Hepatocyte (in vitro differentiated cells): ENCODE measurements around the gene MTNR1A. TPM values are rescaled to one million over a fixed set of nuclear protein-coding genes. Genes with fewer than 3 reads are reported as not detected.

Experiments
- DNase-seq: peaks from one replicate; pipeline ENCODE4 v3.0.0-alpha.2; 2016; ENCODE audit warnings: low spot score
- H2AFZ ChIP-seq: fragments of 200-600 bp; sonication (generic); 2 replicates; pipeline ENCODE4 v1.6.0; 2016; ENCODE audit warnings: antibody characterized with exemption, mild to moderate bottlenecking
- H3K27ac ChIP-seq: fragments of 200-600 bp; sonication (generic); 2 replicates; pipeline ENCODE4 v1.5.1; 2016; ENCODE audit warnings: mild to moderate bottlenecking
- H3K27me3 ChIP-seq: fragments of 200-600 bp; sonication (generic); 2 replicates; pipeline ENCODE4 v1.6.1; 2016
- H3K36me3 ChIP-seq: fragments of 200-600 bp; sonication (generic); replicated peaks from 2 replicates; pipeline ENCODE4 v1.5.1; 2016; ENCODE audit warnings: low read depth; ENCODE audit not compliant: insufficient read depth
- H3K4me1 ChIP-seq: fragments of 200-600 bp; sonication (generic); 2 replicates; pipeline ENCODE4 v1.5.1; 2016; ENCODE audit warnings: mild to moderate bottlenecking, moderate library complexity; ENCODE audit not compliant: insufficient read depth
- H3K4me2 ChIP-seq: fragments of 200-600 bp; sonication (generic); 2 replicates; pipeline ENCODE4 v1.6.0; 2016
- H3K4me3 ChIP-seq: fragments of 200-600 bp; sonication (generic); 2 replicates; pipeline ENCODE4 v1.5.1; 2016; ENCODE audit warnings: mild to moderate bottlenecking
- H3K79me2 ChIP-seq: fragments of 200-600 bp; sonication (generic); 2 replicates; pipeline ENCODE4 v1.6.0; 2017; ENCODE audit warnings: mild to moderate bottlenecking
- H3K9me2 ChIP-seq: fragments of 200-600 bp; sonication (generic); replicated peaks from 2 replicates; pipeline ENCODE4 v1.6.0; 2017; ENCODE audit warnings: mild to moderate bottlenecking; ENCODE audit not compliant: insufficient read depth
- H3K9me3 ChIP-seq: fragments of 200-600 bp; sonication (generic); 2 replicates; pipeline ENCODE4 v1.5.1; 2016; ENCODE audit warnings: low read depth, mild to moderate bottlenecking
- H4K20me1 ChIP-seq: fragments of 200-600 bp; sonication (generic); 2 replicates; pipeline ENCODE4 v1.6.0; 2016; ENCODE audit warnings: mild to moderate bottlenecking; ENCODE audit not compliant: insufficient read depth, poor library complexity, severe bottlenecking
- CTCF ChIP-seq: fragments of 200-600 bp; sonication (generic); IDR thresholded peaks from 2 replicates; pipeline ENCODE4 v1.5.1; 2016; ENCODE audit warnings: antibody characterized with exemption, mild to moderate bottlenecking; ENCODE audit not compliant: poor library complexity
- EZH2 ChIP-seq: fragments of 200-600 bp; sonication (generic); IDR thresholded peaks from 2 replicates; pipeline ENCODE4 v1.6.1; 2016; ENCODE audit warnings: antibody characterized with exemption, mild to moderate bottlenecking, borderline replicate concordance
- EZH2phosphoT487 ChIP-seq: fragments of 200-600 bp; sonication (generic); IDR thresholded peaks from one replicate; pipeline ENCODE4 v1.6.1; 2018; ENCODE audit warnings: antibody characterized with exemption, mild to moderate bottlenecking, low read depth, moderate library complexity; ENCODE audit not compliant: unreplicated experiment, severe bottlenecking
- WGBS: methylation state at CpG from one replicate; pipeline ENCODE4 v1.1.6; 2016; ENCODE audit warnings: low lambda C conversion rate; ENCODE audit errors: missing lambda C conversion rate; 5-methylcytosine and 5-hydroxymethylcytosine counted together
- polyA plus RNA-seq: library from polyadenylated mRNA; unstranded; fragments of >200 nt; fragmentation: Nextera tagmentation; extraction: Ambion mirVana; gene quantifications from 2 replicates; pipeline ENCODE4 v1.2.1, GENCODE V29; 2016
- total RNA-seq: library from RNA; depleted of rRNA; stranded (reverse); fragments of >200 nt; gene quantifications from 2 replicates; pipeline ENCODE4 v1.2.3, GENCODE V29; 2014

The MTNR1A gene
- total and polyA plus RNA-seq, 2 experiments from 2014 or later, result not detected

- H4K20me1 ChIP-seq, result no peaks in the 10 kb centered on the region
Observed at GRCh38 chr4:186502231-186502630, 53.1 kb downstream of the MTNR1A start.

GRCh38 chr4:186501554-186501953 lies 53.8 kb downstream of the MTNR1A start:
- no peak for TF ChIP-seq CTCF
- no peak for TF ChIP-seq EZH2
- no peak for TF ChIP-seq EZH2phosphoT487
- DNase-seq, result no peak
- H3K27ac ChIP-seq, result no peak overlapping the region
- no peaks in the 10 kb centered on the region for H3K9me3 ChIP-seq
- no peaks in the 10 kb centered on the region for H3K9me2 ChIP-seq
- H2AFZ ChIP-seq, result no peak overlapping the region
- no peak overlapping the region for H3K4me2 ChIP-seq
- no peaks in the 10 kb centered on the region for H3K27me3 ChIP-seq
- H3K36me3 ChIP-seq, result no peaks in the 10 kb centered on the region
- H3K79me2 ChIP-seq, result no peaks in the 10 kb centered on the region
- H3K4me3 ChIP-seq, result no peak overlapping the region
- no peaks in the 10 kb centered on the region for H4K20me1 ChIP-seq
- WGBS, result 93% methylated on average over 8 of the region's 8 CpGs
- H3K4me1 ChIP-seq, result no peaks in the 10 kb centered on the region

More at GRCh38 chr4:186502231-186502630, 53.1 kb downstream of the MTNR1A start:
- no peaks in the 10 kb centered on the region for H3K9me3 ChIP-seq
- WGBS, result 80% methylated on average over 2 of the region's 2 CpGs
- H3K27me3 ChIP-seq, result no peaks in the 10 kb centered on the region
- no peak for DNase-seq
- no peaks in the 10 kb centered on the region for H3K9me2 ChIP-seq
- no peak overlapping the region for H3K27ac ChIP-seq
- TF ChIP-seq CTCF, result no peak
- no peak for TF ChIP-seq EZH2phosphoT487
- no peak for TF ChIP-seq EZH2
- no peak overlapping the region for H2AFZ ChIP-seq
- H3K79me2 ChIP-seq, result no peaks in the 10 kb centered on the region
- no peaks in the 10 kb centered on the region for H3K36me3 ChIP-seq
- H3K4me2 ChIP-seq, result no peak overlapping the region
- no peak overlapping the region for H3K4me3 ChIP-seq
- H3K4me1 ChIP-seq, result no peaks in the 10 kb centered on the region

- no peak for DNase-seq
- H3K4me1 ChIP-seq, result no peaks in the 10 kb centered on the region
Observed at GRCh38 chr4:186500721-186501304, 54.6 kb downstream of the MTNR1A start.

More at GRCh38 chr4:186500721-186501304, 54.6 kb downstream of the MTNR1A start:
- Histone ChIP-seq H3K27ac (no peak overlapping the region), H3K9me2 (no peaks in the 10 kb centered on the region), H2AFZ (no peak overlapping the region), H3K79me2 (no peaks in the 10 kb centered on the region), H3K4me3 (no peak overlapping the region), H3K36me3 (no peaks in the 10 kb centered on the region), H3K27me3 (no peaks in the 10 kb centered on the region), H3K4me2 (no peak overlapping the region), H4K20me1 (no peaks in the 10 kb centered on the region), H3K9me3 (no peaks in the 10 kb centered on the region)
- no peak for TF ChIP-seq EZH2phosphoT487
- TF ChIP-seq EZH2, result no peak
- TF ChIP-seq CTCF, result no peak
- 95% methylated on average over 39 of the region's 39 CpGs for WGBS
